Heart left ventricle (tissue), 13 donors: Measurements from ENCODE around the gene ACTR3C.

Experiments
- POLR2A ChIP-seq, 2 donors: fragments of 450-650 bp; IDR thresholded peaks; one replicate each; pipeline ENCODE4 v1.6.1; 2017; ENCODE audit warnings: antibody characterized with exemption in 2 of 2, mild to moderate bottlenecking in 2 of 2, moderate library complexity in 2 of 2
- TF ChIP-seq, protein P1 (sequence below), 12 donors: fragments of 200-600 bp; sonication (generic) in 4 of 12; IDR thresholded peaks; one replicate each; pipeline versions ENCODE4 v1.5.0 to v1.8.0; 2018 to 2022; ENCODE audit warnings: antibody characterized with exemption in 12 of 12, mild to moderate bottlenecking in 5 of 12
- donor health status: ischemic (EF 13 %, LVEDD 7.1; RV severe dilation, severe dysfunction).
- donor health status: DM: no; HTN: yes; CAD: no.
- donor health status: DM: no; HTN: no; CAD: no.
- donor health status: ischemic (EF 25% LVEDD 6.9; RV normal size, moderate dysfunction).
- donor health status: ischemic (EF 25% LVEDD 5.7; RV mildly dilated, moderate dysfunction).
- donor health status: ischemic (EF 35%, LVEDD 5.7; RV mildly dilated, moderate dysfunction).
- donor health status: nonischemic (EF 11% LVEDD 7.7; RV severe dilation, severe dysfunction).
- donor health status: DM: yes; HTN: yes; CAD: no.
- donor health status: PGD.
- donor health status: ischemic (EF 29% LVEDD 5.4; RV normal size, mild dysfunction).
- donor health status: nonischemic (EF 23%, LVEDD 6.1; RV moderate dilation, normal function).

DNA sequence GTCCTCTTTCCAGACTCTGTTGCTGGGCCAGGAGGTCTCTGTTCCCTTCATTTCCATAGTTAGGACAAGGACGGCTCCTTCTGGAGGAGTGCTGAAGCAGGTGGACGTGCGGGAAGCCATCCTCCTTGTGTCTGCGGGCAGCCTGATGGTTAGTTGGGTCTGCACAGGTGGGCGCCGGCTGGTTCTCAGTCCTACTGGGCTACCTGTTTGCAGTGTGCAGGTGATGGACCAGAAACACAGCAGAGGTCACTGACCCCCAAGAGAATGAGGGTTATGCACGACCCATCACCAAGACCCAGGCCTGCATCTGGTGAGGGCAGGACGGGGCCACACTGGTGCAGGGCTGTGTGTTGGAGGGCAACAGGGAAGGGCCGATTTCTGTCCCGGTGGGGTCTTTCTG is 10.3 kb upstream of the ACTR3C start:
- no peak for TF ChIP-seq POLR2A (IDR thresholded peaks at IDR 0.05)
- TF ChIP-seq, protein P1, sequence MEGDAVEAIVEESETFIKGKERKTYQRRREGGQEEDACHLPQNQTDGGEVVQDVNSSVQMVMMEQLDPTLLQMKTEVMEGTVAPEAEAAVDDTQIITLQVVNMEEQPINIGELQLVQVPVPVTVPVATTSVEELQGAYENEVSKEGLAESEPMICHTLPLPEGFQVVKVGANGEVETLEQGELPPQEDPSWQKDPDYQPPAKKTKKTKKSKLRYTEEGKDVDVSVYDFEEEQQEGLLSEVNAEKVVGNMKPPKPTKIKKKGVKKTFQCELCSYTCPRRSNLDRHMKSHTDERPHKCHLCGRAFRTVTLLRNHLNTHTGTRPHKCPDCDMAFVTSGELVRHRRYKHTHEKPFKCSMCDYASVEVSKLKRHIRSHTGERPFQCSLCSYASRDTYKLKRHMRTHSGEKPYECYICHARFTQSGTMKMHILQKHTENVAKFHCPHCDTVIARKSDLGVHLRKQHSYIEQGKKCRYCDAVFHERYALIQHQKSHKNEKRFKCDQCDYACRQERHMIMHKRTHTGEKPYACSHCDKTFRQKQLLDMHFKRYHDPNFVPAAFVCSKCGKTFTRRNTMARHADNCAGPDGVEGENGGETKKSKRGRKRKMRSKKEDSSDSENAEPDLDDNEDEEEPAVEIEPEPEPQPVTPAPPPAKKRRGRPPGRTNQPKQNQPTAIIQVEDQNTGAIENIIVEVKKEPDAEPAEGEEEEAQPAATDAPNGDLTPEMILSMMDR (IDR thresholded peaks at IDR 0.05) = no peak
